Bronchial epithelial cell (primary cell): ENCODE measurements around the gene RGS6. TPM values are rescaled to one million over a fixed set of nuclear protein-coding genes. Genes with fewer than 3 reads are reported as not detected.

Experiments used
- DNase-seq: peaks from one replicate; pipeline ENCODE4 v3.0.0-alpha.2; 2010; ENCODE audit warnings: low read depth
- FAIRE-seq: peaks from 2 replicates; lab custom pipeline; 2011; peaks lifted over from hg19 to GRCh38; lab: Jason Lieb, UNC
- H3K27me3 ChIP-seq: 2 replicates; pipeline ENCODE4 v1.5.1; 2011; ENCODE audit warnings: low read length; ENCODE audit not compliant: control insufficient read depth, insufficient read depth
- H3K36me3 ChIP-seq: 2 replicates; pipeline ENCODE4 v1.5.1; 2011; ENCODE audit warnings: low read length; ENCODE audit not compliant: control insufficient read depth, insufficient read depth
- H3K4me3 ChIP-seq: 2 replicates; pipeline ENCODE4 v1.5.1; 2011; ENCODE audit warnings: mild to moderate bottlenecking, low read depth, low read length, control low read depth
- total RNA-seq: library from RNA; depleted of rRNA; stranded (reverse); fragments of >200 nt; gene quantifications from 2 replicates; pipeline ENCODE4 v1.2.1, GENCODE V29; 2014
- TF ChIP-seq, protein P1 (sequence below): IDR thresholded peaks from 2 replicates; pipeline ENCODE4 v1.5.1; 2011; ENCODE audit warnings: mild to moderate bottlenecking, moderate library complexity, low read length, control low read depth, inconsistent platforms; ENCODE audit not compliant: insufficient read depth, severe bottlenecking

Gene RGS6
- total RNA-seq, 1 donor from 2014 or later: not detected

GRCh38 chr14:72553656-72554055 is 621.4 kb downstream of the RGS6 start:
- FAIRE-seq: no peak
- no peak for DNase-seq
- no peaks in the 10 kb centered on the region for H3K36me3 ChIP-seq
- no peak overlapping the region for H3K4me3 ChIP-seq
- TF ChIP-seq, protein P1, sequence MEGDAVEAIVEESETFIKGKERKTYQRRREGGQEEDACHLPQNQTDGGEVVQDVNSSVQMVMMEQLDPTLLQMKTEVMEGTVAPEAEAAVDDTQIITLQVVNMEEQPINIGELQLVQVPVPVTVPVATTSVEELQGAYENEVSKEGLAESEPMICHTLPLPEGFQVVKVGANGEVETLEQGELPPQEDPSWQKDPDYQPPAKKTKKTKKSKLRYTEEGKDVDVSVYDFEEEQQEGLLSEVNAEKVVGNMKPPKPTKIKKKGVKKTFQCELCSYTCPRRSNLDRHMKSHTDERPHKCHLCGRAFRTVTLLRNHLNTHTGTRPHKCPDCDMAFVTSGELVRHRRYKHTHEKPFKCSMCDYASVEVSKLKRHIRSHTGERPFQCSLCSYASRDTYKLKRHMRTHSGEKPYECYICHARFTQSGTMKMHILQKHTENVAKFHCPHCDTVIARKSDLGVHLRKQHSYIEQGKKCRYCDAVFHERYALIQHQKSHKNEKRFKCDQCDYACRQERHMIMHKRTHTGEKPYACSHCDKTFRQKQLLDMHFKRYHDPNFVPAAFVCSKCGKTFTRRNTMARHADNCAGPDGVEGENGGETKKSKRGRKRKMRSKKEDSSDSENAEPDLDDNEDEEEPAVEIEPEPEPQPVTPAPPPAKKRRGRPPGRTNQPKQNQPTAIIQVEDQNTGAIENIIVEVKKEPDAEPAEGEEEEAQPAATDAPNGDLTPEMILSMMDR: no peak
- H3K27me3 ChIP-seq: peaks cover 1% of the 10 kb centered on the region

DNA sequence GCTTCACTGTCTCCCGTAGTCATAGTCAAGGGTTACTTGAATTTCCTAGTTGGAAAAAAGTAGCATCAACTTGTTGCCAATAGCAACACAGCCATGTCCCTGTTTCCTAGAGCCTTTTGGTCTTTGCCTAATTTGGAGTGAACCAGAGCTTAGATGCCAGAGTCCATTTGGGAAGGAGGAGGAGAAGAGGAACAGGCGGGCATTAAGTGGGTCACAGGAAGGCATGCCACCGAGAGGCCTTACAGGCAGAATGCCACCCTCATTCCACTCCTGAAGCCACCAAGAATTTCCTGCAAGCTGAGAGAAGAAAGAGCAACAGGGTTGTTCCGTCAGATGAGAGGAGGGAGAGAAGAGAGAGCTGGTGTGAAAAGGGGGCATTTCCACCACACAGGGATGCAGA is 622.2 kb downstream of the RGS6 start:
- Histone ChIP-seq H3K4me3 (no peak overlapping the region), H3K36me3 (no peaks in the 10 kb centered on the region), H3K27me3 (peaks cover 1% of the 10 kb centered on the region)
- TF ChIP-seq, protein P1: no peak
- FAIRE-seq (no peak), DNase-seq (no peak)

- FAIRE-seq (peak; percentile 72), DNase-seq (no peak)
- peaks cover 1% of the 10 kb centered on the region for H3K27me3 ChIP-seq
- no peaks in the 10 kb centered on the region for H3K36me3 ChIP-seq
- TF ChIP-seq, protein P1: no peak
- H3K4me3 ChIP-seq: no peak overlapping the region
These were observed 622.9 kb downstream of the RGS6 start for GRCh38 chr14:72554994-72555608.

GRCh38 chr14:72555609-72556000 is 623.4 kb downstream of the RGS6 start:
- DNase-seq (no peak), FAIRE-seq (peak; percentile 36)
- no peak overlapping the region for H3K4me3 ChIP-seq
- H3K36me3 ChIP-seq: no peaks in the 10 kb centered on the region
- TF ChIP-seq, protein P1: no peak
- peaks cover 1% of the 10 kb centered on the region for H3K27me3 ChIP-seq

DNA sequence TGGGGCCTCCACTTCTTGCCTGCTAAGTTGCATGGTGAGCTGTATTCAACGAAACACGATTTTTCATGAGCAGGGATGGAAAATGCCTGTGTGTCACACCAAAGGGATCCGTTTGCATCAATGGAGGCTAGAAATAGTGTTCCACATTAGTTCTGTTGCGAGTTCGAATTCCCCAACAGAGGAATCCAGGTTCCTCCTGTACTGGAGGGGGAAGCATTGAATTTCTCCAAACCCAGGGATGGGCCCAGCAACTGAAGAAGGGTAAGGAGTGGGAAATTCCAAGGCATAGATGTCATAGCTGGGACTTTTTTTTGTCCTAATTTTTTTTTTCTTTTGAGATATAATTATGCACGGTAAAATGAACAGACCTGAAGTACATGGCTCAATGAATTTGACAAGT is 625.4 kb downstream of the RGS6 start:
- peaks cover 1% of the 10 kb centered on the region for H3K27me3 ChIP-seq
- H3K36me3 ChIP-seq: no peaks in the 10 kb centered on the region
- TF ChIP-seq, protein P1: no peak
- DNase-seq (no peak), FAIRE-seq (no peak)
- no peak overlapping the region for H3K4me3 ChIP-seq

DNA sequence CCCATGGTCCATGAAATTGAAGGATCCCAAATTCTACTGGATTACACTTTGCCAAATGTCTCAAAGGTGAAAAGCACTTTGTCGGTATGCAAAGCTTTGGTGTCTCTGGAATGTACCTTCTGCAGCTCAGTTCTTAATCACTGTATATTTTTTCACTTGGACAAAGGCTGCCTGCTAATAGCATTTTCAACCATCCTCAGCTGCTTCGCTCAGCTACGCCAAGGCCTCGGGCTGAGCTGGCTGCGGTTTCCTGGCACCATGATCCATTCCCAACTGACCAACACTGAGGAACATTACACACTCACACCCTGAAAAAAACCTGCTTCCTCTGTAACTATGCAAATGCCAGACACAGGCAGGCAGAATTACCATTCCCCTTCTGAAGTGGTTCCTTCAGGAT is 626.5 kb downstream of the RGS6 start:
- TF ChIP-seq, protein P1: no peak
- Histone ChIP-seq H3K36me3 (no peaks in the 10 kb centered on the region), H3K4me3 (no peak overlapping the region), H3K27me3 (peaks cover 1% of the 10 kb centered on the region)
- DNase-seq (peak; percentile 11), FAIRE-seq (no peak)
